Measurements from ENCODE around the gene NCK2. TPM values are rescaled to one million over a fixed set of nuclear protein-coding genes. Genes with fewer than 3 reads are reported as not detected.
A peak's percentile ranks its signal among the peaks of the same experiment; 100 is the strongest.

Gene NCK2
- total RNA-seq, 4 donors from 2014 or later: 55.4 to 90.5 (median 62.5) TPM

DNA sequence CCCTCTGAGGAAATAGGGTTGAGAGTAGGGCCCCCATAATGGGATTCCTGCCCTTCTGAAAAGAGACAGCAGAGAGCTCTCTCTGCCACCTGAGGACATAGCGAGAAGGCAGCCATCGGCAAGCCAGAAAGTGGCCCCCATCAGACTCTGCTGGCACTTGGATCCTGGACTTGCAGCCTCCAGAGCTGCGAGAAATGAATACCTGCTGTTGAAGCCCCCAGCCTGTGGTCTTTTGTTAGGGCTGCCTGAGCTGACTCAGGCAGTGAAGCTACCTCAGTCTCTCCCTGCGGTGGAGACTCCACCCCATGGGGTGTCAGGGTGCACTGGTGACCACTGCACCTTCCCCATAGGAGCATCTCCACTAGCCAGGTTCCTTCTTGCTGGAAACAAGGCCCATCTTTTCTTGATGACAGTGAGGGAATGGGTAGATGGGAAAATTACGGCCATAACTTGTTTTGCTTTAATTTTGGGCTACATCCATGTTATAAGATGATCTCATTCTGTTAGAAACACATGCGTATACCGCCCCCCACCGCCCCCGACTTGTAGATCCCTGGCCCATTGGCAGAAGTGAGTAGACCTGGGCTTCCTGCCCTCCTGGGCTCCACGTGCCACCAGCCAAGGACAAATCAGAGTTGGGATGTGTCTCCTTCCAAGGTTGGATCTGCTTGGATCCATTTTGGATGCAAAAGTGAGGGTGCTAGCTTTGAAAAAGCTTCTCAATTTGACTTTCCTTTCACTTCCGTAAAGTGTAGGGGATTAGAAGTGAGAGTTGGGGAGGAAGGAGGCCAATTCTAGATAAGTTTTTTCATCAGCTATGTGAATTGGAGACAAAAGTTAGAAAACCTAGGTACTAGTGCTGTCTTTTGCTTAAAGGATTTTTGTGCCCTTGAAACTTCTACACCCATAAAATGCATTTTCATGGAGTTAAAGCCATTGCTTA lies 42.9 kb downstream of the NCK2 start:
- DNase-seq: no peak
- WGBS, 2 donors: 69 to 82% methylated on average over 5 to 9 of the region's 11 CpGs
- no peak for TF ChIP-seq POLR2A (IDR thresholded peaks at IDR 0.05)
- TF ChIP-seq, protein P1, sequence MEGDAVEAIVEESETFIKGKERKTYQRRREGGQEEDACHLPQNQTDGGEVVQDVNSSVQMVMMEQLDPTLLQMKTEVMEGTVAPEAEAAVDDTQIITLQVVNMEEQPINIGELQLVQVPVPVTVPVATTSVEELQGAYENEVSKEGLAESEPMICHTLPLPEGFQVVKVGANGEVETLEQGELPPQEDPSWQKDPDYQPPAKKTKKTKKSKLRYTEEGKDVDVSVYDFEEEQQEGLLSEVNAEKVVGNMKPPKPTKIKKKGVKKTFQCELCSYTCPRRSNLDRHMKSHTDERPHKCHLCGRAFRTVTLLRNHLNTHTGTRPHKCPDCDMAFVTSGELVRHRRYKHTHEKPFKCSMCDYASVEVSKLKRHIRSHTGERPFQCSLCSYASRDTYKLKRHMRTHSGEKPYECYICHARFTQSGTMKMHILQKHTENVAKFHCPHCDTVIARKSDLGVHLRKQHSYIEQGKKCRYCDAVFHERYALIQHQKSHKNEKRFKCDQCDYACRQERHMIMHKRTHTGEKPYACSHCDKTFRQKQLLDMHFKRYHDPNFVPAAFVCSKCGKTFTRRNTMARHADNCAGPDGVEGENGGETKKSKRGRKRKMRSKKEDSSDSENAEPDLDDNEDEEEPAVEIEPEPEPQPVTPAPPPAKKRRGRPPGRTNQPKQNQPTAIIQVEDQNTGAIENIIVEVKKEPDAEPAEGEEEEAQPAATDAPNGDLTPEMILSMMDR (IDR thresholded peaks at IDR 0.05): peak in 1 of 6 experiments; percentile 26
- H3K4me1 ChIP-seq: peaks cover 37 to 86% (median 41%) of the 10 kb centered on the region in 3 donors
- H3K27me3 ChIP-seq: no peaks in the 10 kb centered on the region
- peaks cover 0 to 30% (median 0%) of the 10 kb centered on the region in 3 donors for H3K36me3 ChIP-seq
- intact Hi-C loops (cut with DNase I): no loop called here
- H3K4me3 ChIP-seq: no peak overlapping the region
- peak overlapping the region in 1 of 4 donors; percentile 21 for H3K27ac ChIP-seq
- H3K9me3 ChIP-seq: no peaks in the 10 kb centered on the region

DNA sequence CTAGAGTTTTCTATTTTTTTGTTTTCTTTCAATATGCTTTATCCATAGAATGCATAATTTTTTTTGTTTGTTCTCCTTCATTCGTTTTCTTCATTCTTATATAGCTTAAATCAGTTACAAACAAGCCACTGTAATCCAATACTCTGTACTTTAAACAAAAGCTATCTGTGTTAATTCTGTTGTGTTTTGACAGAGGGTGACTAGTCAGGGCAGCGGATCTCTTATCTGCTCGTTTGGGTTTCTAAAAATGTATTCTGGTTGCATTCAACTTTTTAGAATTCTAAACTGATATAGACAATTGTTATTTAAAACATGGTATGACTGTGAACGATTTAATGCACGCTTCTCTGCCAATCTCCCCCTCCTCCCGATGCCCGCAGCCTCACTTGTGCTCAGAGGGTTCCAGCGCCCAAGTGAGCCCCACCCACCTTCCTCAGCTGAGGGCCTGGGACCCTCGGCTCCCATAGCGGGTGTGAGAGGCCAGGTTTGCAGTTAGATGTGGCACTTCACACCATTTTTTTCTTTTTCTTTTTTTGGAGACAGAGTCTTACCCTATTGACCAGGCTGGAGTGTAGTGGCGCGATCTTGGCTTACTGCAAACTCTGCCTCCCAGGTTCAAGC lies 44.1 kb downstream of the NCK2 start:
- H3K9me3 ChIP-seq: no peaks in the 10 kb centered on the region
- intact Hi-C loops (cut with DNase I): no loop called here
- H3K4me1 ChIP-seq: peaks cover 37 to 87% (median 44%) of the 10 kb centered on the region in 3 donors
- peaks cover 0 to 19% (median 0%) of the 10 kb centered on the region in 3 donors for H3K36me3 ChIP-seq
- no peak overlapping the region for H3K4me3 ChIP-seq
- no peaks in the 10 kb centered on the region for H3K27me3 ChIP-seq
- WGBS, 2 donors: 66 to 75% methylated on average over 12 of the region's 12 CpGs
- no peak for TF ChIP-seq POLR2A (IDR thresholded peaks at IDR 0.05)
- DNase-seq: no peak
- peak overlapping the region in 1 of 4 donors; percentile 76 for H3K27ac ChIP-seq

DNA sequence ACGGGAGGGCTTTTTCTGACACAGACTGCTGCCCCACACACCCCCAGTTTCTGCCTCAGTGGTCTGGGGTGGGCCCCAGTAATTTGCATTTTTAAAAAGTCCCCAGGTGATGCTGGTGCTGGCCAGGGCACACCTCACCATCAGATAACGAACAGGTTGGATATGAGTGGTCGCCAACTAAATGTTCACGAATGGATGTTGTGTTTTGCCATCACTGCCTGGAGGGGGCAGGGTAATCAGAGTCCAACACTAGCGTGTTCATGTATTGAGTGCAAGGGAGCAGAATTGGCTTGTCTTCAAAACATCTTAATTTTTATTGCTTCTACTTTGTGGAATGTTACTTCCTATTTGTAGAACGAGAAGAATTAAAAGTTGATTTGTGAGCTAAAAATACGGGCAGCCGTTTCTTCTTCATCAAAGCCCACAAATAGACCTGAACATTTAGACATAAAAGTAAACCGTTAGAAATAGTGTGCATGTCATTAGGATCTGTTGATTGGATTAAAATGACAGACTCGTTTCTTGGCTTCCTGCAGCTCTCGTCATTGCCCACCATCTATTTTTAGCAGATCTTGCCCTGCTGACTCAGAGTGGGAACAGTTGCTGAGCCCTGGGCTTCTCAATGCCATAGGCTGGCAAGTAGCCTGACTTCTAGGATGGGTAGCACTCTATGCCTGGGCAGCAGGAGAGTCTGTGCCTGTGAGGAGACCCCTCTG lies 45.2 kb downstream of the NCK2 start:
- H3K36me3 ChIP-seq: peaks cover 0 to 7% (median 0%) of the 10 kb centered on the region in 3 donors
- H3K9me3 ChIP-seq: no peaks in the 10 kb centered on the region
- 23 to 38% methylated on average over 10 to 11 of the region's 11 CpGs for WGBS, 2 donors
- intact Hi-C loops (cut with DNase I): no loop called here
- peak overlapping the region in 1 of 4 donors; percentile 19 for H3K4me3 ChIP-seq
- TF ChIP-seq, protein P1 (IDR thresholded peaks at IDR 0.05): no peak
- peak in 1 of 4 donors; percentile 44 for TF ChIP-seq POLR2A (IDR thresholded peaks at IDR 0.05)
- peaks cover 37 to 98% (median 47%) of the 10 kb centered on the region in 3 donors for H3K4me1 ChIP-seq
- no peak for DNase-seq
- peak overlapping the region; percentile 63 to 85 (median 73) for H3K27ac ChIP-seq
- H3K27me3 ChIP-seq: no peaks in the 10 kb centered on the region

DNA sequence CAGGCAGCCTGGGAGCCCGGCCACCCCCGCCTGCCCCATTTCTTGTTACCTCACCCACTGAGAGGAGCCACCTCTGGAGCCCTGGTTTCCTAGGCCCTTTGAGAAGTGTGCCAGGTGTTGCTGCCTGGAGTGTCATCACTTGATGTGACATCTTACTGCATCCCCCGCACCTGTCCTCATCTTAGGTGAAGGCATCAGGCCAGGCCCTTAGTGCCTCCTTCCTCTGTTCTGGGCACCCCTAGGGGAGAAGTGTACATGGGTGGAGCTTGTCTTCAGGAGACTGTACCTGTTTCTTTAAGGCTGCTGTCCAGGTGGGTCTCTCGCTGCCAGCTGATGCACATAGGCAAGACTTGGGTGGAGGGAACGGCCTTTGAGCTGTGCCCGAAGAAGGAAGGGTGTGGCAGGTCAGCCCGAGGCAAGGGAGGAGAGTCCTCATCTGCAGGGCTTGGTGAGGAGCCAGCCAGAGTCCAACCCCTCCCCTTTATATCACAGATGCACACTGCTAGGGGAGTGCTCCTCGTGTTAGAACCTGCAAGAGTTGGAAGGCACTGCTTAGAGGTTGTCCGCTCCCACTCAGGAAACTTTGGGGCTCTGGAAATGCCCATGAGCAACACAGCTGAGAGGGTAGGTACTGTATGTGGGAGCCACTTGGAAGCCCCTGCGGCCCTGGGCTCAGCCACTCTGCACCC lies 45.9 kb downstream of the NCK2 start:
- intact Hi-C loops (cut with DNase I): no loop called here
- H3K4me1 ChIP-seq: peaks cover 39 to 99% (median 54%) of the 10 kb centered on the region in 3 donors
- WGBS, 2 donors: 41 to 50% methylated on average over 3 to 4 of the region's 10 CpGs

DNA sequence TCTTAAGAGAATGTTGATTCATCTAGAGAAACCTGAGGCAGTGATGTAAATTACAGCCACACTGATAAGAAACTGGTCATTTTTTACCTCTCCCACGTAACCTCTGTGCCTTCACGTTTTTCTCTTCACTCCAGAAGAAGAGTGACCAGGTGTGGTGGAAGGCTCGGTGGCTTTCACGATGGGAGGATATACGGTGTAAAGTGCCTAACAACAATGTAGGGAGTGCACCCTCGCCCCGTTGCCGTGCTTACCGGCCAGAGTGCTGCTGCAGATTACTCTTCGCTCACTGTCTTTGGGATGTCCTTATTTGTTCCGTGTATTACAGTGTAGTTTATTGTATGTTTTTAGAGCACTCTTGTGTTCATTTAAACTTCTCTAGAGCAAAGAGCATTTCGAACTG lies 46.5 kb downstream of the NCK2 start:
- Histone ChIP-seq H3K27ac (peak overlapping the region; percentile 63 to 85 (median 73)), H3K36me3 (no peaks in the 10 kb centered on the region), H3K27me3 (no peaks in the 10 kb centered on the region), H3K4me3 (peak overlapping the region in 1 of 4 donors; percentile 19), H3K9me3 (no peaks in the 10 kb centered on the region), H3K4me1 (peaks cover 42 to 99% (median 57%) of the 10 kb centered on the region in 3 donors)
- intact Hi-C loops (cut with DNase I): no loop called here
- 43 to 62% methylated on average over 12 of the region's 12 CpGs for WGBS, 2 donors
- no peak for TF ChIP-seq POLR2A (IDR thresholded peaks at IDR 0.05)
- TF ChIP-seq, protein P1 (IDR thresholded peaks at IDR 0.05): no peak
- no peak for DNase-seq

More for the DNA sequence above, 45.9 kb downstream of the NCK2 start:
- peak overlapping the region; percentile 63 to 85 (median 73) for H3K27ac ChIP-seq
- H3K36me3 ChIP-seq: peaks cover 0 to under 1% (median 0%) of the 10 kb centered on the region in 3 donors
- H3K27me3 ChIP-seq: no peaks in the 10 kb centered on the region
- DNase-seq: no peak
- H3K9me3 ChIP-seq: no peaks in the 10 kb centered on the region
- peak overlapping the region in 1 of 4 donors; percentile 19 for H3K4me3 ChIP-seq
- TF ChIP-seq POLR2A (IDR thresholded peaks at IDR 0.05): no peak

Measured in esophagus squamous epithelium (tissue), 5 donors.